IMR-90 (cell line): Measurements from ENCODE around the gene RAB42. TPM values are rescaled to one million over a fixed set of nuclear protein-coding genes. Genes with fewer than 3 reads are reported as not detected.

Experiments used
- ATAC-seq: fragments of 200-7000 bp; cut with Tn5 transposase; 2 replicates; pipeline ENCODE4 v1.9.1; 2020; ENCODE audit warnings: low read depth, mild to moderate bottlenecking, moderate library complexity
- BruUV-seq: library from RNA; stranded (reverse); fragments of 400-500 nt; replicated peaks from 2 replicates; lab custom pipeline; 2021; lab: Mats Ljungman, UMichigan
- CTCF ChIA-PET: fragments of 300-600 bp; formaldehyde crosslinking; extraction: SDS; loops from one replicate; lab custom pipeline; 2021; ENCODE audit warnings: antibody characterized with exemption; lab: Yijun Ruan, JAX
- POLR2A ChIA-PET: fragments of 300-600 bp; sonication (Branson Sonifier 250); formaldehyde crosslinking; loops from one replicate; lab custom pipeline; 2022; ENCODE audit warnings: antibody characterized with exemption; ENCODE audit not compliant: unreplicated experiment; lab: Charles Lee
- DNase-seq: peaks from one replicate; pipeline ENCODE4 v3.0.0; 2013
- H2AFZ ChIP-seq: replicated peaks from 2 replicates; pipeline ENCODE3; 2013; ENCODE audit warnings: low read length, mild to moderate bottlenecking; ENCODE audit not compliant: poor library complexity
- H2AK5ac ChIP-seq: 2 replicates; pipeline ENCODE4 v1.6.1; 2013; ENCODE audit warnings: low read depth, low read length, inconsistent platforms
- H2AK9ac ChIP-seq: replicated peaks from 2 replicates; pipeline ENCODE3; 2013; ENCODE audit warnings: mild to moderate bottlenecking, low read depth, low read length, moderate library complexity; ENCODE audit not compliant: poor library complexity
- H2BK120ac ChIP-seq: 2 replicates; pipeline ENCODE4 v1.6.1; 2013; ENCODE audit warnings: low read depth, low read length, inconsistent platforms
- H2BK15ac ChIP-seq: 3 replicates; pipeline ENCODE4 v1.6.1; 2013; ENCODE audit warnings: low read depth, low read length, inconsistent platforms
- H2BK20ac ChIP-seq: 2 replicates; pipeline ENCODE4 v1.6.1; 2013; ENCODE audit warnings: low read depth, mild to moderate bottlenecking, inconsistent platforms, low read length, moderate library complexity
- H2BK5ac ChIP-seq: 2 replicates; pipeline ENCODE4 v1.6.1; 2013; ENCODE audit warnings: mild to moderate bottlenecking, low read depth, low read length, inconsistent platforms; ENCODE audit not compliant: poor library complexity, severe bottlenecking
- H3K14ac ChIP-seq: replicated peaks from 2 replicates; pipeline ENCODE4 v1.6.1; 2013; ENCODE audit warnings: low read depth, low read length, inconsistent platforms
- H3K18ac ChIP-seq: 2 replicates; pipeline ENCODE4 v1.6.1; 2013; ENCODE audit warnings: low read depth, low read length, control low read depth
- H3K23ac ChIP-seq: 2 replicates; pipeline ENCODE4 v1.6.1; 2013; ENCODE audit warnings: low read depth, low read length, inconsistent platforms
- H3K27ac ChIP-seq: 2 replicates; pipeline ENCODE4 v1.5.1; 2013; ENCODE audit warnings: mild to moderate bottlenecking, control low read depth, low read length; ENCODE audit not compliant: insufficient read depth
- H3K27me3 ChIP-seq: 2 replicates; pipeline ENCODE4 v1.6.1; 2013; ENCODE audit warnings: low read length; ENCODE audit not compliant: control insufficient read depth, insufficient read depth
- H3K36me3 ChIP-seq: 2 replicates; pipeline ENCODE4 v1.6.1; 2013; ENCODE audit warnings: low read length, mixed read lengths; ENCODE audit not compliant: control insufficient read depth, insufficient read depth
- H3K4ac ChIP-seq: 2 replicates; pipeline ENCODE4 v1.6.1; 2013; ENCODE audit warnings: low read depth, low read length, inconsistent platforms
- H3K4me1 ChIP-seq: 2 replicates; pipeline ENCODE4 v1.6.1; 2013; ENCODE audit warnings: low read length, mixed read lengths; ENCODE audit not compliant: control insufficient read depth, insufficient read depth
- H3K4me2 ChIP-seq: 2 replicates; pipeline ENCODE4 v1.6.1; 2013; ENCODE audit warnings: low read depth, mild to moderate bottlenecking, control low read depth, low read length, moderate library complexity
- H3K4me3 ChIP-seq: 2 replicates; pipeline ENCODE4 v1.5.1; 2013; ENCODE audit warnings: low read depth, mild to moderate bottlenecking, control low read depth, low read length, moderate library complexity; ENCODE audit not compliant: insufficient read depth
- H3K56ac ChIP-seq: 2 replicates; pipeline ENCODE4 v1.6.1; 2013; ENCODE audit warnings: low read length, inconsistent platforms; ENCODE audit not compliant: insufficient read depth; ENCODE audit errors: extremely low read depth
- H3K79me1 ChIP-seq, 2 experiments: 2 replicates each; pipeline ENCODE4 v1.6.1; 2013; ENCODE audit warnings: low read length in 2 of 2, inconsistent platforms in 1 of 2, low read depth in 1 of 2
- H3K9ac ChIP-seq: 2 replicates; pipeline ENCODE4 v1.6.1; 2013; ENCODE audit warnings: low read depth, low read length, control low read depth
- H3K9me1 ChIP-seq: 2 replicates; pipeline ENCODE4 v1.6.1; 2013; ENCODE audit warnings: low read length, inconsistent platforms; ENCODE audit not compliant: insufficient read depth
- H3K9me3 ChIP-seq: 2 replicates; pipeline ENCODE4 v1.6.1; 2013; ENCODE audit warnings: low read length; ENCODE audit not compliant: control insufficient read depth, insufficient read depth
- H4K20me1 ChIP-seq: 2 replicates; pipeline ENCODE4 v1.6.1; 2013; ENCODE audit warnings: low read length, inconsistent platforms; ENCODE audit not compliant: insufficient read depth
- H4K5ac ChIP-seq: 2 replicates; pipeline ENCODE4 v1.6.1; 2013; ENCODE audit warnings: mild to moderate bottlenecking, low read depth, low read length, control low read depth
- H4K8ac ChIP-seq, 2 experiments: 2 replicates each; pipeline ENCODE4 v1.6.1; 2013; ENCODE audit warnings: low read depth in 2 of 2, low read length in 2 of 2, control low read depth in 1 of 2, inconsistent platforms in 1 of 2
- H4K91ac ChIP-seq: 2 replicates; pipeline ENCODE4 v1.6.1; 2013; ENCODE audit warnings: low read depth, low read length, inconsistent platforms; ENCODE audit not compliant: insufficient read depth
- BHLHE40 ChIP-seq: fragments of 150-350 bp; IDR thresholded peaks from 2 replicates; pipeline ENCODE4 v1.6.1; 2016; ENCODE audit warnings: mild to moderate bottlenecking, low read depth, low read length
- CEBPB ChIP-seq: IDR thresholded peaks from 2 replicates; pipeline ENCODE4 v1.6.1; 2012; ENCODE audit warnings: low read depth, low read length, improper control_type of control experiment
- CHD1 ChIP-seq: IDR thresholded peaks from 2 replicates; pipeline ENCODE4 v1.6.1; 2012; ENCODE audit warnings: low read depth, low read length, improper control_type of control experiment
- CTCF ChIP-seq: conservative IDR thresholded peaks from 2 replicates; pipeline ENCODE4 v1.5.1; 2012; ENCODE audit warnings: mild to moderate bottlenecking, low read depth, low read length, improper control_type of control experiment
- FOS ChIP-seq: fragments of 150-350 bp; IDR thresholded peaks from 2 replicates; pipeline ENCODE4 v1.6.1; 2016; ENCODE audit warnings: low read depth, low read length
- MAFK ChIP-seq: IDR thresholded peaks from 2 replicates; pipeline ENCODE4 v1.6.1; 2012; ENCODE audit warnings: low read depth, low read length, improper control_type of control experiment
- MAZ ChIP-seq: IDR thresholded peaks from 2 replicates; pipeline ENCODE4 v1.6.1; 2012; ENCODE audit warnings: low read depth, mild to moderate bottlenecking, low read length, improper control_type of control experiment, moderate library complexity, borderline replicate concordance
- MXI1 ChIP-seq: IDR thresholded peaks from 2 replicates; pipeline ENCODE4 v1.6.1; 2012; ENCODE audit warnings: low read depth, mild to moderate bottlenecking, low read length, moderate library complexity, borderline replicate concordance
- NFE2L2 ChIP-seq: fragments of 150-350 bp; IDR thresholded peaks from 2 replicates; pipeline ENCODE4 v1.6.1; 2016; ENCODE audit warnings: low read depth, mild to moderate bottlenecking, low read length
- POLR2A ChIP-seq: IDR thresholded peaks from 2 replicates; pipeline ENCODE4 v1.6.1; 2012; ENCODE audit warnings: mild to moderate bottlenecking, low read depth, low read length
- RAD21 ChIP-seq: IDR thresholded peaks from 2 replicates; pipeline ENCODE4 v1.6.1; 2012; ENCODE audit warnings: low read length, improper control_type of control experiment
- RCOR1 ChIP-seq: IDR thresholded peaks from 2 replicates; pipeline ENCODE4 v1.6.1; 2012; ENCODE audit warnings: mild to moderate bottlenecking, low read length, improper control_type of control experiment; ENCODE audit not compliant: insufficient replicate concordance
- RFX5 ChIP-seq: IDR thresholded peaks from 2 replicates; pipeline ENCODE4 v1.8.0; 2012; ENCODE audit warnings: low read depth, mild to moderate bottlenecking, low read length, moderate library complexity
- SMC3 ChIP-seq: fragments of 150-350 bp; IDR thresholded peaks from 2 replicates; pipeline ENCODE4 v1.6.1; 2016; ENCODE audit warnings: low read depth, mild to moderate bottlenecking, antibody characterized with exemption, low read length, moderate library complexity
- USF2 ChIP-seq: fragments of 150-350 bp; IDR thresholded peaks from 2 replicates; pipeline ENCODE4 v1.6.1; 2017; ENCODE audit warnings: mild to moderate bottlenecking, antibody characterized with exemption, low read length, low read depth
- WGBS, 2 experiments: methylation state at CpG; one replicate each; pipeline versions ENCODE4 v1.1.5 to v1.1.7; 2013; ENCODE audit warnings: missing lambda C conversion rate in 2 of 2; ENCODE audit not compliant: insufficient read length in 1 of 2; ENCODE audit errors: extremely low coverage in 2 of 2; 5-methylcytosine and 5-hydroxymethylcytosine counted together
- dilution Hi-C: fragments of 300-500 bp; cut with HindIII; formaldehyde crosslinking; loops from one replicate; pipeline ENCODE4 v1.14.3; 2018; ENCODE audit warnings: low sequenced_read_pairs; ENCODE audit not compliant: unreplicated experiment
- in situ Hi-C: fragments of 300-500 bp; cut with MboI; formaldehyde crosslinking; loops from 3 replicates; pipeline ENCODE4 v1.14.3; 2019; ENCODE audit warnings: low sequenced_read_pairs, inconsistent platforms, mixed read lengths
- intact Hi-C: fragments of 100-400 bp; cut with micrococcal nuclease; formaldehyde crosslinking; loops from 2 replicates; pipeline ENCODE4 v1.10.0; 2022
- polyA plus RNA-seq, 3 experiments: library from polyadenylated mRNA; depleted of rRNA; stranded (reverse); fragments of >200 nt; gene quantifications; 2 replicates each; pipeline ENCODE4 v1.2.3, GENCODE V29; 2012; ENCODE audit warnings: low replicate concordance in 1 of 3
- total RNA-seq: library from RNA; depleted of rRNA; stranded (reverse); fragments of >200 nt; gene quantifications from 2 replicates; pipeline ENCODE4 v1.2.3, GENCODE V29; 2012
- TF ChIP-seq, protein P1 (sequence below): fragments of 150-350 bp; IDR thresholded peaks from 2 replicates; pipeline ENCODE4 v1.6.1; 2016; ENCODE audit warnings: low read depth, mild to moderate bottlenecking, low read length, moderate library complexity, borderline replicate concordance

RAB42 gene
- total and polyA plus RNA-seq, 2 of the 4 experiments (the other 2 are of a cell fraction) = 0.77 to 0.90 TPM

GRCh38 chr1:28551381-28551780 is 40.7 kb upstream of the RAB42 start:
- intact Hi-C loops = no loop called here
- Histone ChIP-seq H3K18ac (no peak overlapping the region), H3K9me3 (no peaks in the 10 kb centered on the region), H4K5ac (no peak overlapping the region), H2BK5ac (no peak overlapping the region), H2BK120ac (no peak overlapping the region), H3K36me3 (no peaks in the 10 kb centered on the region; the same call in 1 of the 2 replicates), H3K23ac (no peak overlapping the region), H2BK15ac (no peak overlapping the region), H3K4me3 (no peak overlapping the region), H3K27me3 (no peaks in the 10 kb centered on the region), H3K79me1 (peaks cover 0 to 10% of the 10 kb centered on the region in 2 experiments; a peak in 3 of 4 replicates), H3K4me2 (no peak overlapping the region), H4K91ac (no peak overlapping the region), H2AK9ac (no peak overlapping the region), H3K14ac (no peak overlapping the region), H2AFZ (no peak overlapping the region), H3K27ac (no peak overlapping the region), H3K4me1 (no peaks in the 10 kb centered on the region), H3K9ac (no peak overlapping the region), H2AK5ac (no peak overlapping the region), H3K9me1 (no peaks in the 10 kb centered on the region), H4K20me1 (no peaks in the 10 kb centered on the region), H2BK20ac (no peak overlapping the region), H3K56ac (no peak overlapping the region), H3K4ac (no peak overlapping the region), H4K8ac (no peak overlapping the region)
- ATAC-seq (no peak), DNase-seq (no peak)
- dilution Hi-C loops = no loop called here
- WGBS, 2 experiments = 100% methylated on average over 1 of the region's 6 CpGs; no CpG with 5 or more reads in 1 of the 2 experiments
- no TSS peak for BruUV-seq
- in situ Hi-C loops = no loop called here
- POLR2A ChIA-PET = interaction anchor here (0.6 kb wide), 1 partner anchor 12 kb away, joined by 6 read pairs; no protein-coding TSS in a partner anchor
- CTCF ChIA-PET = interaction anchor here (0.6 kb wide), 1 partner anchor 20 kb away, joined by 4 read pairs; no protein-coding TSS in a partner anchor
- TF ChIP-seq NFE2L2 (no peak), BHLHE40 (no peak), FOS (no peak), SMC3 (no peak), CTCF (no peak), MAFK (no peak), CEBPB (no peak), CHD1 (no peak), RAD21 (no peak), RCOR1 (no peak), RFX5 (no peak), USF2 (no peak), MXI1 (no peak), POLR2A (no peak), MAZ (no peak)
- TF ChIP-seq, protein P1, sequence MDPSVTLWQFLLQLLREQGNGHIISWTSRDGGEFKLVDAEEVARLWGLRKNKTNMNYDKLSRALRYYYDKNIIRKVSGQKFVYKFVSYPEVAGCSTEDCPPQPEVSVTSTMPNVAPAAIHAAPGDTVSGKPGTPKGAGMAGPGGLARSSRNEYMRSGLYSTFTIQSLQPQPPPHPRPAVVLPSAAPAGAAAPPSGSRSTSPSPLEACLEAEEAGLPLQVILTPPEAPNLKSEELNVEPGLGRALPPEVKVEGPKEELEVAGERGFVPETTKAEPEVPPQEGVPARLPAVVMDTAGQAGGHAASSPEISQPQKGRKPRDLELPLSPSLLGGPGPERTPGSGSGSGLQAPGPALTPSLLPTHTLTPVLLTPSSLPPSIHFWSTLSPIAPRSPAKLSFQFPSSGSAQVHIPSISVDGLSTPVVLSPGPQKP = no peak
